ENCODE results near the gene OVCA2. TPM values are rescaled to one million over a fixed set of nuclear protein-coding genes. Genes with fewer than 3 reads are reported as not detected.

OVCA2 gene
- total RNA-seq, 1 experiment from 2014 or later = 27.3 TPM

DNA sequence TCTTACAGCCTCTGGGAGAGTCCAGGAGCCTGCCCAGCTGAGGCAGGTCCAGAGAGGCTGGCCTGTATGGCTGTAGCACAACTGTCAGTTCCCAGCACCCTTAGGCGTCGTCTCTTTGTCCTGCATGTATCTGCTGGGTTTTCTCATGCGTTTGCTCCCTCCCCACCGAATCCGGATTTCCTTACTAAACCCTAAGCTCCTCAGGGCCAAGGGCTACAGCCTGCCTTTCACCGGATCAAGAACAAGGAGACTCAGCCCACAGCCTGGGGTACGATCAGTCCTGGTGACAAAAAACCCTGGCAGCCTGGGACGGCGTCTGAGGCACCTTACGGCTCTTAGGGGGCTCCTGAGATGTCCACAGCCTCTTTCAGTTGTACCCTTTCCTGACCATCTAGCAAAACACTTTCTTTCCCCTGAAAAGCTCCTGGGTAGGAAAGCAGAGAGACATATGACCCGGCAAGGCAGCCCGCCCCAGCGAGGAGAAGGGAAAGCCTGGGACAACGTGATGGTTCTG lies 25.3 kb downstream of the OVCA2 start:
- no peaks in the 10 kb centered on the region for H3K36me3 ChIP-seq (ENCODE audit: control insufficient read depth in 1 of 2, insufficient read depth in 2 of 2, low read length in 2 of 2)
- TF ChIP-seq, protein P1, sequence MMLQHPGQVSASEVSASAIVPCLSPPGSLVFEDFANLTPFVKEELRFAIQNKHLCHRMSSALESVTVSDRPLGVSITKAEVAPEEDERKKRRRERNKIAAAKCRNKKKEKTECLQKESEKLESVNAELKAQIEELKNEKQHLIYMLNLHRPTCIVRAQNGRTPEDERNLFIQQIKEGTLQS (IDR thresholded peaks at IDR 0.05) = no peak
- TF ChIP-seq JUND (IDR thresholded peaks at IDR 0.05) (no peak), EZH2phosphoT487 (IDR thresholded peaks at IDR 0.05; ENCODE audit: borderline replicate concordance) (no peak), CBX3 (IDR thresholded peaks at IDR 0.05; ENCODE audit: low read depth) (no peak), FOSL1 (IDR thresholded peaks at IDR 0.05; ENCODE audit: low read depth) (no peak), POLR2AphosphoS5 (IDR thresholded peaks at IDR 0.05; ENCODE audit: low read depth, low read length) (no peak), SIN3A (IDR thresholded peaks at IDR 0.05; ENCODE audit: low read depth) (no peak), SP1 (IDR thresholded peaks at IDR 0.05; ENCODE audit: low read depth) (no peak), ELF1 (IDR thresholded peaks at IDR 0.05; ENCODE audit: borderline replicate concordance, low read depth) (no peak), ZFX (IDR thresholded peaks at IDR 0.05) (no peak), CEBPB (IDR thresholded peaks at IDR 0.05; ENCODE audit: low read depth) (no peak), EZH2 (IDR thresholded peaks at IDR 0.05) (no peak), ZNF274 (IDR thresholded peaks at IDR 0.05; ENCODE audit: low read depth, low read length) (no peak), TCF7L2 (IDR thresholded peaks at IDR 0.05; ENCODE audit: borderline replicate concordance, extremely low read depth, insufficient read depth, insufficient read length) (no peak)
- TF ChIP-seq, protein P2, sequence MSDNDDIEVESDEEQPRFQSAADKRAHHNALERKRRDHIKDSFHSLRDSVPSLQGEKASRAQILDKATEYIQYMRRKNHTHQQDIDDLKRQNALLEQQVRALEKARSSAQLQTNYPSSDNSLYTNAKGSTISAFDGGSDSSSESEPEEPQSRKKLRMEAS (IDR thresholded peaks at IDR 0.05) = no peak
- TF ChIP-seq, protein P3, sequence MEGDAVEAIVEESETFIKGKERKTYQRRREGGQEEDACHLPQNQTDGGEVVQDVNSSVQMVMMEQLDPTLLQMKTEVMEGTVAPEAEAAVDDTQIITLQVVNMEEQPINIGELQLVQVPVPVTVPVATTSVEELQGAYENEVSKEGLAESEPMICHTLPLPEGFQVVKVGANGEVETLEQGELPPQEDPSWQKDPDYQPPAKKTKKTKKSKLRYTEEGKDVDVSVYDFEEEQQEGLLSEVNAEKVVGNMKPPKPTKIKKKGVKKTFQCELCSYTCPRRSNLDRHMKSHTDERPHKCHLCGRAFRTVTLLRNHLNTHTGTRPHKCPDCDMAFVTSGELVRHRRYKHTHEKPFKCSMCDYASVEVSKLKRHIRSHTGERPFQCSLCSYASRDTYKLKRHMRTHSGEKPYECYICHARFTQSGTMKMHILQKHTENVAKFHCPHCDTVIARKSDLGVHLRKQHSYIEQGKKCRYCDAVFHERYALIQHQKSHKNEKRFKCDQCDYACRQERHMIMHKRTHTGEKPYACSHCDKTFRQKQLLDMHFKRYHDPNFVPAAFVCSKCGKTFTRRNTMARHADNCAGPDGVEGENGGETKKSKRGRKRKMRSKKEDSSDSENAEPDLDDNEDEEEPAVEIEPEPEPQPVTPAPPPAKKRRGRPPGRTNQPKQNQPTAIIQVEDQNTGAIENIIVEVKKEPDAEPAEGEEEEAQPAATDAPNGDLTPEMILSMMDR (IDR thresholded peaks at IDR 0.05 in 2 of 3, conservative IDR thresholded peaks at IDR 0.05 in 1 of 3; ENCODE audit: borderline replicate concordance in 1 of 3, insufficient read depth in 1 of 3, low read depth in 2 of 3, low read length in 2 of 3) = no peak
- TF ChIP-seq, protein P4, sequence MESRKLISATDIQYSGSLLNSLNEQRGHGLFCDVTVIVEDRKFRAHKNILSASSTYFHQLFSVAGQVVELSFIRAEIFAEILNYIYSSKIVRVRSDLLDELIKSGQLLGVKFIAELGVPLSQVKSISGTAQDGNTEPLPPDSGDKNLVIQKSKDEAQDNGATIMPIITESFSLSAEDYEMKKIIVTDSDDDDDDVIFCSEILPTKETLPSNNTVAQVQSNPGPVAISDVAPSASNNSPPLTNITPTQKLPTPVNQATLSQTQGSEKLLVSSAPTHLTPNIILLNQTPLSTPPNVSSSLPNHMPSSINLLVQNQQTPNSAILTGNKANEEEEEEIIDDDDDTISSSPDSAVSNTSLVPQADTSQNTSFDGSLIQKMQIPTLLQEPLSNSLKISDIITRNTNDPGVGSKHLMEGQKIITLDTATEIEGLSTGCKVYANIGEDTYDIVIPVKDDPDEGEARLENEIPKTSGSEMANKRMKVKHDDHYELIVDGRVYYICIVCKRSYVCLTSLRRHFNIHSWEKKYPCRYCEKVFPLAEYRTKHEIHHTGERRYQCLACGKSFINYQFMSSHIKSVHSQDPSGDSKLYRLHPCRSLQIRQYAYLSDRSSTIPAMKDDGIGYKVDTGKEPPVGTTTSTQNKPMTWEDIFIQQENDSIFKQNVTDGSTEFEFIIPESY (IDR thresholded peaks at IDR 0.05; ENCODE audit: extremely low read depth, insufficient replicate concordance, low read length) = no peak
- TF ChIP-seq, protein P5, sequence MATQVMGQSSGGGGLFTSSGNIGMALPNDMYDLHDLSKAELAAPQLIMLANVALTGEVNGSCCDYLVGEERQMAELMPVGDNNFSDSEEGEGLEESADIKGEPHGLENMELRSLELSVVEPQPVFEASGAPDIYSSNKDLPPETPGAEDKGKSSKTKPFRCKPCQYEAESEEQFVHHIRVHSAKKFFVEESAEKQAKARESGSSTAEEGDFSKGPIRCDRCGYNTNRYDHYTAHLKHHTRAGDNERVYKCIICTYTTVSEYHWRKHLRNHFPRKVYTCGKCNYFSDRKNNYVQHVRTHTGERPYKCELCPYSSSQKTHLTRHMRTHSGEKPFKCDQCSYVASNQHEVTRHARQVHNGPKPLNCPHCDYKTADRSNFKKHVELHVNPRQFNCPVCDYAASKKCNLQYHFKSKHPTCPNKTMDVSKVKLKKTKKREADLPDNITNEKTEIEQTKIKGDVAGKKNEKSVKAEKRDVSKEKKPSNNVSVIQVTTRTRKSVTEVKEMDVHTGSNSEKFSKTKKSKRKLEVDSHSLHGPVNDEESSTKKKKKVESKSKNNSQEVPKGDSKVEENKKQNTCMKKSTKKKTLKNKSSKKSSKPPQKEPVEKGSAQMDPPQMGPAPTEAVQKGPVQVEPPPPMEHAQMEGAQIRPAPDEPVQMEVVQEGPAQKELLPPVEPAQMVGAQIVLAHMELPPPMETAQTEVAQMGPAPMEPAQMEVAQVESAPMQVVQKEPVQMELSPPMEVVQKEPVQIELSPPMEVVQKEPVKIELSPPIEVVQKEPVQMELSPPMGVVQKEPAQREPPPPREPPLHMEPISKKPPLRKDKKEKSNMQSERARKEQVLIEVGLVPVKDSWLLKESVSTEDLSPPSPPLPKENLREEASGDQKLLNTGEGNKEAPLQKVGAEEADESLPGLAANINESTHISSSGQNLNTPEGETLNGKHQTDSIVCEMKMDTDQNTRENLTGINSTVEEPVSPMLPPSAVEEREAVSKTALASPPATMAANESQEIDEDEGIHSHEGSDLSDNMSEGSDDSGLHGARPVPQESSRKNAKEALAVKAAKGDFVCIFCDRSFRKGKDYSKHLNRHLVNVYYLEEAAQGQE (IDR thresholded peaks at IDR 0.05; ENCODE audit: low read depth) = no peak
- DNase-seq (ENCODE audit: low read depth, low spot score) = no peak
- CTCF ChIA-PET = interaction anchor here (1.3 kb wide), 1 partner anchor 9 kb away, joined by 3 read pairs; no protein-coding TSS in a partner anchor
- H3K4me2 ChIP-seq (ENCODE audit: low read length) = no peak overlapping the region
- H3K27me3 ChIP-seq (ENCODE audit: insufficient read depth, low read length) = no peaks in the 10 kb centered on the region
- BruUV-seq (replicated peaks) = no TSS peak
- H3K4me1 ChIP-seq (ENCODE audit: control insufficient read depth in 1 of 2, insufficient read depth in 2 of 2, low read length in 2 of 2) = peaks cover 0 to 24% of the 10 kb centered on the region in 2 experiments; a peak in 3 of 4 replicates
- intact Hi-C loops (cut with micrococcal nuclease) = no loop called here
- POLR2A ChIA-PET = no interaction called here
- no peaks in the 10 kb centered on the region for H3K79me2 ChIP-seq (ENCODE audit: insufficient read depth, low read length)
- no peak for ATAC-seq
- H3K27ac ChIP-seq (ENCODE audit: low read depth, low read length) = no peak overlapping the region
- H3K4me3 ChIP-seq (replicated peaks in 1 of 2; ENCODE audit: low read depth in 1 of 2, low read length in 2 of 2) = no peak overlapping the region
- no peak overlapping the region for H3K9ac ChIP-seq (ENCODE audit: low read length)
- H2AFZ ChIP-seq (ENCODE audit: low read depth, low read length, poor library complexity, severe bottlenecking) = no peak overlapping the region
- RAD21 ChIA-PET (ENCODE audit: low non-redundant PET in 1 of 2, low total read pairs in 2 of 2, uncharacterized antibody in 2 of 2, unreplicated experiment in 2 of 2) = no interaction called here
- H3K9me3 ChIP-seq (ENCODE audit: control insufficient read depth in 1 of 2, insufficient read depth in 1 of 2, low read depth in 1 of 2, low read length in 2 of 2) = no peaks in the 10 kb centered on the region
- H4K20me1 ChIP-seq (ENCODE audit: insufficient read depth) = no peaks in the 10 kb centered on the region
- no peaks in the 10 kb centered on the region for H3K9me2 ChIP-seq (ENCODE audit: insufficient read depth)

Measured in HCT116 (cell line).